GM12878 (cell line): Measurements from ENCODE around the gene GSTM2.

Experiments
- CHD1 ChIP-seq: IDR thresholded peaks from 2 replicates; pipeline ENCODE4 v1.6.1; 2012; ENCODE audit warnings: low read depth, low read length, improper control_type of control experiment
- CHD2 ChIP-seq: IDR thresholded peaks from 2 replicates; pipeline ENCODE4 v1.6.1; 2011; ENCODE audit warnings: low read depth, low read length, improper control_type of control experiment, borderline replicate concordance
- KDM1A ChIP-seq: fragments of 200-600 bp; sonication (generic); IDR thresholded peaks from 2 replicates; pipeline ENCODE4 v1.6.1; 2016; ENCODE audit warnings: borderline replicate concordance
- KLF5 ChIP-seq: fragments of 450-650 bp; IDR thresholded peaks from 2 replicates; pipeline ENCODE4 v1.6.1; 2014; ENCODE audit warnings: mild to moderate bottlenecking; ENCODE audit not compliant: partially characterized antibody
- POLR2A ChIP-seq: IDR thresholded peaks from 2 replicates; pipeline ENCODE4 v1.6.1; 2011; ENCODE audit warnings: low read depth, mild to moderate bottlenecking, low read length
- RCOR1 ChIP-seq: conservative IDR thresholded peaks from 2 replicates; pipeline ENCODE4 v1.6.1; 2012; ENCODE audit warnings: low read depth, low read length, improper control_type of control experiment
- ZNF274 ChIP-seq: IDR thresholded peaks from one replicate; pipeline ENCODE4 v1.8.0; 2011; ENCODE audit not compliant: insufficient read length, insufficient read depth
- TF ChIP-seq, protein P1 (sequence below): IDR thresholded peaks from 2 replicates; pipeline ENCODE4 v1.6.1; 2012; ENCODE audit warnings: low read depth, low read length, improper control_type of control experiment
- TF ChIP-seq, protein P2 (sequence below), 3 experiments: IDR thresholded peaks in 2 of 3; conservative IDR thresholded peaks in 1 of 3; 2 replicates each; pipeline ENCODE4 v1.5.1; 2011; ENCODE audit warnings: low read depth in 3 of 3, low read length in 3 of 3, mild to moderate bottlenecking in 3 of 3, control low read depth in 2 of 3, moderate library complexity in 2 of 3, inconsistent platforms in 1 of 3, mixed read lengths in 1 of 3; ENCODE audit not compliant: control insufficient read depth in 2 of 3, insufficient read depth in 1 of 3; ENCODE audit errors: extremely low read depth in 1 of 3
- TF ChIP-seq, protein P3 (sequence below): fragments of 150-350 bp; IDR thresholded peaks from 2 replicates; pipeline ENCODE4 v1.6.1; 2016; ENCODE audit warnings: low read depth, low read length

DNA sequence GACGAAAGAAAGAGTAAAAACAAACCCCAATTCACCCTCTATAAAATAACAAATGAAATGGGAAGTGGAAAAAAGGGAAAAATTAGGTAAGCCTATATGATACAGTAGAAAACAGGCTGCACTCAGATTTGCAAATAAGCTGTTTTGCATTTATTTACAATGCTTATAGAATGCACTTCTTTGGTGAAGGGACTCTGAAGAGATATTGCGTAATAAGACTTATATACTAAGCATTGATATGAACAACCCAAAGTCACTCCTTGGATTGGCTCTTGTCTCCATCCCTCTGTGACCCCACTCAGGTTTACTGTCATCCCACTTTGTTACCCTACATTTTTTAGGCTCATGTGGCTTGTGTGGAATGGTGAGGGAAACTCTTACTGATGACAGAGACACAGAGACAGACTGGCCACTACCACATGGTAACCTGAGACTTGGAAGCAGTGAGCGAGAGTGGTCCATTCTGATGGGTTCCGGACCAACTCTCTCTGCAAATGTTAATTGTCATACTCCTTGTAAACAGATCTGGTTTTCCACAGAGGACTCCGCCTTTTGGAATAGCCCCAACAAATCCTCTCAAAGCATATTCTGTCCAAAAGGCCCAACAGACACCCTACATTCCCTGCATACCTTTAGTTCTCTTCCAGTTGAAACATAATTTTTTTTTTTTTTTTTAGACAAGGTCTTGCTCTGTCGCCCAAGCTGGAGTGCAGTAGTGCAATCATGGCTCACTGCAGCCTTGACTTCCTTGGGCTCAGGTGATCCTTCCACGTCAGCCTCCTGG lies 55.2 kb downstream of the GSTM2 start:
- TF ChIP-seq RCOR1: no peak
- no peak for TF ChIP-seq KLF5
- TF ChIP-seq, protein P1, sequence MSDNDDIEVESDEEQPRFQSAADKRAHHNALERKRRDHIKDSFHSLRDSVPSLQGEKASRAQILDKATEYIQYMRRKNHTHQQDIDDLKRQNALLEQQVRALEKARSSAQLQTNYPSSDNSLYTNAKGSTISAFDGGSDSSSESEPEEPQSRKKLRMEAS: no peak
- TF ChIP-seq, protein P2, sequence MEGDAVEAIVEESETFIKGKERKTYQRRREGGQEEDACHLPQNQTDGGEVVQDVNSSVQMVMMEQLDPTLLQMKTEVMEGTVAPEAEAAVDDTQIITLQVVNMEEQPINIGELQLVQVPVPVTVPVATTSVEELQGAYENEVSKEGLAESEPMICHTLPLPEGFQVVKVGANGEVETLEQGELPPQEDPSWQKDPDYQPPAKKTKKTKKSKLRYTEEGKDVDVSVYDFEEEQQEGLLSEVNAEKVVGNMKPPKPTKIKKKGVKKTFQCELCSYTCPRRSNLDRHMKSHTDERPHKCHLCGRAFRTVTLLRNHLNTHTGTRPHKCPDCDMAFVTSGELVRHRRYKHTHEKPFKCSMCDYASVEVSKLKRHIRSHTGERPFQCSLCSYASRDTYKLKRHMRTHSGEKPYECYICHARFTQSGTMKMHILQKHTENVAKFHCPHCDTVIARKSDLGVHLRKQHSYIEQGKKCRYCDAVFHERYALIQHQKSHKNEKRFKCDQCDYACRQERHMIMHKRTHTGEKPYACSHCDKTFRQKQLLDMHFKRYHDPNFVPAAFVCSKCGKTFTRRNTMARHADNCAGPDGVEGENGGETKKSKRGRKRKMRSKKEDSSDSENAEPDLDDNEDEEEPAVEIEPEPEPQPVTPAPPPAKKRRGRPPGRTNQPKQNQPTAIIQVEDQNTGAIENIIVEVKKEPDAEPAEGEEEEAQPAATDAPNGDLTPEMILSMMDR (IDR thresholded peaks at IDR 0.05 in 2 of 3, conservative IDR thresholded peaks at IDR 0.05 in 1 of 3; ENCODE audit: control insufficient read depth in 2 of 3, extremely low read depth in 1 of 3, insufficient read depth in 1 of 3, low read depth in 3 of 3, low read length in 3 of 3): no peak
- TF ChIP-seq POLR2A: no peak
- TF ChIP-seq, protein P3, sequence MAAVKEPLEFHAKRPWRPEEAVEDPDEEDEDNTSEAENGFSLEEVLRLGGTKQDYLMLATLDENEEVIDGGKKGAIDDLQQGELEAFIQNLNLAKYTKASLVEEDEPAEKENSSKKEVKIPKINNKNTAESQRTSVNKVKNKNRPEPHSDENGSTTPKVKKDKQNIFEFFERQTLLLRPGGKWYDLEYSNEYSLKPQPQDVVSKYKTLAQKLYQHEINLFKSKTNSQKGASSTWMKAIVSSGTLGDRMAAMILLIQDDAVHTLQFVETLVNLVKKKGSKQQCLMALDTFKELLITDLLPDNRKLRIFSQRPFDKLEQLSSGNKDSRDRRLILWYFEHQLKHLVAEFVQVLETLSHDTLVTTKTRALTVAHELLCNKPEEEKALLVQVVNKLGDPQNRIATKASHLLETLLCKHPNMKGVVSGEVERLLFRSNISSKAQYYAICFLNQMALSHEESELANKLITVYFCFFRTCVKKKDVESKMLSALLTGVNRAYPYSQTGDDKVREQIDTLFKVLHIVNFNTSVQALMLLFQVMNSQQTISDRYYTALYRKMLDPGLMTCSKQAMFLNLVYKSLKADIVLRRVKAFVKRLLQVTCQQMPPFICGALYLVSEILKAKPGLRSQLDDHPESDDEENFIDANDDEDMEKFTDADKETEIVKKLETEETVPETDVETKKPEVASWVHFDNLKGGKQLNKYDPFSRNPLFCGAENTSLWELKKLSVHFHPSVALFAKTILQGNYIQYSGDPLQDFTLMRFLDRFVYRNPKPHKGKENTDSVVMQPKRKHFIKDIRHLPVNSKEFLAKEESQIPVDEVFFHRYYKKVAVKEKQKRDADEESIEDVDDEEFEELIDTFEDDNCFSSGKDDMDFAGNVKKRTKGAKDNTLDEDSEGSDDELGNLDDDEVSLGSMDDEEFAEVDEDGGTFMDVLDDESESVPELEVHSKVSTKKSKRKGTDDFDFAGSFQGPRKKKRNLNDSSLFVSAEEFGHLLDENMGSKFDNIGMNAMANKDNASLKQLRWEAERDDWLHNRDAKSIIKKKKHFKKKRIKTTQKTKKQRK: no peak
- no peak for TF ChIP-seq CHD1
- TF ChIP-seq CHD2: no peak
- no peak for TF ChIP-seq KDM1A
- TF ChIP-seq ZNF274: no peak
